ENCODE data around the gene SIPA1L2. TPM values are rescaled to one million over a fixed set of nuclear protein-coding genes. Genes with fewer than 3 reads are reported as not detected.

The SIPA1L2 gene
- total RNA-seq, 1 donor from 2014 or later = 45.6 TPM

GRCh38 chr1:232641507-232641906 is 11.6 kb upstream of the SIPA1L2 start:
- no peak for DNase-seq (ENCODE audit: extremely low spot score, unreplicated experiment)
- Mint-ChIP-seq H3K36me3 (no peaks in the 10 kb centered on the region), H3K9me3 (no peaks in the 10 kb centered on the region), H3K4me3 (no peak overlapping the region), H3K27ac (peak overlapping the region; percentile 48), H3K4me1 (ENCODE audit: unreplicated experiment) (peaks cover 9% of the 10 kb centered on the region), H3K27me3 (peaks cover 3% of the 10 kb centered on the region)
- no peak for TF ChIP-seq CTCF (conservative IDR thresholded peaks at IDR 0.05)

- no peak for DNase-seq (ENCODE audit: extremely low spot score, unreplicated experiment)
- H3K36me3 Mint-ChIP-seq = no peaks in the 10 kb centered on the region
- peaks cover 5% of the 10 kb centered on the region for H3K4me1 Mint-ChIP-seq (ENCODE audit: unreplicated experiment)
- H3K27ac Mint-ChIP-seq = no peak overlapping the region
- no peak for TF ChIP-seq CTCF (conservative IDR thresholded peaks at IDR 0.05)
- H3K4me3 Mint-ChIP-seq = no peak overlapping the region
- H3K27me3 Mint-ChIP-seq = peaks cover 3% of the 10 kb centered on the region
- no peaks in the 10 kb centered on the region for H3K9me3 Mint-ChIP-seq
Observed at GRCh38 chr1:232636799-232637198, 6.9 kb upstream of the SIPA1L2 start.

- TF ChIP-seq CTCF (conservative IDR thresholded peaks at IDR 0.05) = peak; percentile 93
Observed at GRCh38 chr1:232635778-232636356, 5.9 kb upstream of the SIPA1L2 start.

GRCh38 chr1:232635279-232635678 is 5.3 kb upstream of the SIPA1L2 start:
- H3K4me1 Mint-ChIP-seq (ENCODE audit: unreplicated experiment) = peaks cover 8% of the 10 kb centered on the region
- no peak for TF ChIP-seq CTCF (conservative IDR thresholded peaks at IDR 0.05)
- peaks cover 7% of the 10 kb centered on the region for H3K27me3 Mint-ChIP-seq
- H3K36me3 Mint-ChIP-seq = no peaks in the 10 kb centered on the region
- no peak overlapping the region for H3K4me3 Mint-ChIP-seq
- H3K9me3 Mint-ChIP-seq = no peaks in the 10 kb centered on the region
- H3K27ac Mint-ChIP-seq = no peak overlapping the region
- DNase-seq (ENCODE audit: extremely low spot score, unreplicated experiment) = no peak

More at GRCh38 chr1:232635778-232636356, 5.9 kb upstream of the SIPA1L2 start:
- peaks cover 4% of the 10 kb centered on the region for H3K27me3 Mint-ChIP-seq
- H3K36me3 Mint-ChIP-seq = no peaks in the 10 kb centered on the region
- DNase-seq (ENCODE audit: extremely low spot score, unreplicated experiment) = no peak
- no peak overlapping the region for H3K27ac Mint-ChIP-seq
- no peaks in the 10 kb centered on the region for H3K9me3 Mint-ChIP-seq
- peaks cover 4% of the 10 kb centered on the region for H3K4me1 Mint-ChIP-seq (ENCODE audit: unreplicated experiment)
- no peak overlapping the region for H3K4me3 Mint-ChIP-seq

GRCh38 chr1:232634096-232634495 is 4.2 kb upstream of the SIPA1L2 start:
- H3K4me3 Mint-ChIP-seq = no peak overlapping the region
- no peak for TF ChIP-seq CTCF (conservative IDR thresholded peaks at IDR 0.05)
- H3K9me3 Mint-ChIP-seq = no peaks in the 10 kb centered on the region
- peaks cover 7% of the 10 kb centered on the region for H3K27me3 Mint-ChIP-seq
- DNase-seq (ENCODE audit: extremely low spot score, unreplicated experiment) = no peak
- H3K36me3 Mint-ChIP-seq = no peaks in the 10 kb centered on the region
- H3K27ac Mint-ChIP-seq = no peak overlapping the region
- peaks cover 8% of the 10 kb centered on the region for H3K4me1 Mint-ChIP-seq (ENCODE audit: unreplicated experiment)

- no peaks in the 10 kb centered on the region for H3K9me3 Mint-ChIP-seq
- peak overlapping the region; percentile 91 for H3K27ac Mint-ChIP-seq
- no peaks in the 10 kb centered on the region for H3K36me3 Mint-ChIP-seq
- H3K4me3 Mint-ChIP-seq = peak overlapping the region; percentile 92
- no peak for TF ChIP-seq CTCF (conservative IDR thresholded peaks at IDR 0.05)
- peaks cover 7% of the 10 kb centered on the region for H3K27me3 Mint-ChIP-seq
- no peak for DNase-seq (ENCODE audit: extremely low spot score, unreplicated experiment)
- peaks cover 29% of the 10 kb centered on the region for H3K4me1 Mint-ChIP-seq (ENCODE audit: unreplicated experiment)
Observed at GRCh38 chr1:232630894-232631195, 912 bp upstream of the SIPA1L2 start.

Data from type B pancreatic cell (in vitro differentiated cells).